Measurements from ENCODE around the gene KLHL10.
"Not testable (repeated sequence)": the region's sequence is repeated elsewhere in the genome, so short reads cannot be mapped to it uniquely, and the experiment has no call there.

The KLHL10 gene

GRCh38 chr17:41851382-41851781 is 13.8 kb downstream of the KLHL10 start:
- DNase-seq (ENCODE audit: low read depth, low spot score), result not testable (repeated sequence)

GRCh38 chr17:41860254-41860931 is 22.8 kb downstream of the KLHL10 start:
- DNase-seq (ENCODE audit: low read depth, low spot score), result no peak

GRCh38 chr17:41863074-41863848 is 25.6 kb downstream of the KLHL10 start:
- no peak for DNase-seq (ENCODE audit: low read depth, low spot score)

- DNase-seq (ENCODE audit: low read depth, low spot score), result no peak
Observed at GRCh38 chr17:41864498-41864835, 26.8 kb downstream of the KLHL10 start.

- DNase-seq (ENCODE audit: low read depth, low spot score), result peak; percentile 97
Observed at GRCh38 chr17:41864836-41865595, 27.4 kb downstream of the KLHL10 start, which contains the start of gene KLHL11. Gene KLHL11 (minus strand): TSS chr17:41865423. CDS start chr17:41865370, 53 bp downstream.

GRCh38 chr17:41865596-41865893 is 27.9 kb downstream of the KLHL10 start:
- DNase-seq (ENCODE audit: low read depth, low spot score), result no peak

GRCh38 chr17:41868568-41868967 is 30.9 kb downstream of the KLHL10 start:
- DNase-seq (ENCODE audit: low read depth, low spot score), result no peak

GRCh38 chr17:41869426-41869825 is 31.8 kb downstream of the KLHL10 start:
- DNase-seq (ENCODE audit: low read depth, low spot score), result no peak

- no peak for DNase-seq (ENCODE audit: low read depth, low spot score)
Observed at GRCh38 chr17:41870097-41870496, 32.5 kb downstream of the KLHL10 start.

GRCh38 chr17:41870627-41871026 is 33.0 kb downstream of the KLHL10 start:
- no peak for DNase-seq (ENCODE audit: low read depth, low spot score)

GRCh38 chr17:41871789-41872188 is 34.2 kb downstream of the KLHL10 start:
- DNase-seq (ENCODE audit: low read depth, low spot score), result no peak

- DNase-seq (ENCODE audit: low read depth, low spot score), result no peak
Observed at GRCh38 chr17:41873559-41874292, 36.1 kb downstream of the KLHL10 start.

- not testable (repeated sequence) for DNase-seq (ENCODE audit: low read depth, low spot score)
Observed at GRCh38 chr17:41874293-41874670, 36.7 kb downstream of the KLHL10 start.

GRCh38 chr17:41880130-41880529 is 42.5 kb downstream of the KLHL10 start:
- no peak for DNase-seq (ENCODE audit: low read depth, low spot score)

- DNase-seq (ENCODE audit: low read depth, low spot score), result no peak
Observed at GRCh38 chr17:41882756-41883155, 45.1 kb downstream of the KLHL10 start.

GRCh38 chr17:41885733-41886132 is 48.1 kb downstream of the KLHL10 start:
- DNase-seq (ENCODE audit: low read depth, low spot score), result peak; percentile 56

GRCh38 chr17:41888332-41888965 is 50.8 kb downstream of the KLHL10 start:
- no peak for DNase-seq (ENCODE audit: low read depth, low spot score)

- DNase-seq (ENCODE audit: low read depth, low spot score), result no peak
Observed at GRCh38 chr17:41891135-41892020, 53.8 kb downstream of the KLHL10 start.

GRCh38 chr17:41892021-41892376 is 54.4 kb downstream of the KLHL10 start:
- DNase-seq (ENCODE audit: low read depth, low spot score), result no peak

- DNase-seq (ENCODE audit: low read depth, low spot score), result no peak
Observed at GRCh38 chr17:41893384-41893783, 55.8 kb downstream of the KLHL10 start.

Data from astrocyte of the hippocampus (primary cell).